Central memory CD8-positive, alpha-beta T cell (primary cell): ENCODE data around the gene ARHGAP5.

Experiments
- ATAC-seq: fragments of 150-1000 bp; cut with Tn5 transposase; replicated peaks from 2 replicates; pipeline ENCODE4 v1.10.0; 2022; ENCODE audit warnings: mild to moderate bottlenecking, moderate FRiP score, moderate number of reproducible peaks; ENCODE audit not compliant: poor library complexity, severe bottlenecking; ENCODE audit errors: extremely low read depth
- DNase-seq, 2 donors: peaks; one replicate each; pipeline ENCODE4 v3.0.0; 2021; ENCODE audit warnings: low spot score in 2 of 2
- H3K27ac Mint-ChIP-seq: one replicate; pipeline ENCODE4 v1.8.0; 2022; ENCODE audit warnings: low read depth, mild to moderate bottlenecking, moderate library complexity, mixed read lengths
- H3K27me3 Mint-ChIP-seq: one replicate; pipeline ENCODE4 v1.8.0; 2022; ENCODE audit warnings: mixed read lengths
- H3K36me3 Mint-ChIP-seq: one replicate; pipeline ENCODE4 v1.8.0; 2022; ENCODE audit warnings: mild to moderate bottlenecking, moderate library complexity, mixed read lengths; ENCODE audit not compliant: insufficient read depth
- H3K4me1 Mint-ChIP-seq: one replicate; pipeline ENCODE4 v1.8.0; 2022; ENCODE audit warnings: mixed read lengths
- H3K4me3 Mint-ChIP-seq: one replicate; pipeline ENCODE4 v1.8.0; 2022; ENCODE audit warnings: mild to moderate bottlenecking, moderate library complexity, mixed read lengths
- H3K9me3 Mint-ChIP-seq: one replicate; pipeline ENCODE4 v1.8.0; 2022; ENCODE audit warnings: mixed read lengths

Gene ARHGAP5

DNA sequence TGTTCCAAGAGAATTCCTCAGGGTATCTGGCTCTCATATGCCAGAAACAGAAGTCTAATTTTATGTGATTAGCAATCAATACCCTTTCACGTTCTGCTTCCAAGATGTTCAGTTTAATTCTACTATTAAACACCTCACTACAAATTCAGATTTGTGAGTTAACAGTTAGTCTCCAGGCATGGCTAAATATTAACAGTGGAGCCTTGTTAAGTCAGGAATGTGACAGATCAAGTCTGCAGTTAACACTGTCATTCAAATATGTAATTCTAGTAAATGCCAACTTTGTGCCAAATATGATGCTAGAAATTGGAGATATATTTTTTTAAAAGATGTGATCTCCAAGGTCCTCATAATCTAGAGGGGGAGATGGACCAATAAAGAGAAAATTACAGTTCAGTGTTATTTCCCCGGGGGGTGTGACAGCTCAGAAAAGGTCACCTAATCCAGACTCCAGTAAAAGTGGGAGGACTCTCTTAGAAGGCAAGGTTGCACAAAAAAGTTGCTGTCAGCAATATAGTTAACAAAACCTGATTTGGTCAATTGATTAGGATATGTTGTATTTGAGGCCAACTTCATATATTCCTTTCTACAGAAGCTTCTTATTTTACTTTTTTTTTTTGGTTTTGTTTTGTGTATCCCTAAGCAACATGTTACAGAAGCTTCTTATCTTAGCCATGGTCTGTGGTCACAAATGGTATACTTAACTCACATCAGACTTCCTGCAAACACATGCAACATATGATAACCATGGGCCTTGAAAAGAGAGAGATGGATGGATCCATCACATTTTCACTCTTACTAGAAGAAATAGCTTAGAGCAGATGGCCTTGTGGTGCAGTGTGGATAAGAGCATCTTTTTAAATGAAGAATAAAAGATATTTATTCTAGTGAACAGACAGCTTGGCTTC lies 106.3 kb downstream of the ARHGAP5 start:
- DNase-seq (no peak), ATAC-seq (no peak)
- Mint-ChIP-seq H3K27ac (no peak overlapping the region), H3K36me3 (peaks cover 1% of the 10 kb centered on the region), H3K4me1 (peaks cover 4% of the 10 kb centered on the region), H3K27me3 (peaks cover 68% of the 10 kb centered on the region), H3K9me3 (peaks cover 13% of the 10 kb centered on the region), H3K4me3 (no peak overlapping the region)

DNA sequence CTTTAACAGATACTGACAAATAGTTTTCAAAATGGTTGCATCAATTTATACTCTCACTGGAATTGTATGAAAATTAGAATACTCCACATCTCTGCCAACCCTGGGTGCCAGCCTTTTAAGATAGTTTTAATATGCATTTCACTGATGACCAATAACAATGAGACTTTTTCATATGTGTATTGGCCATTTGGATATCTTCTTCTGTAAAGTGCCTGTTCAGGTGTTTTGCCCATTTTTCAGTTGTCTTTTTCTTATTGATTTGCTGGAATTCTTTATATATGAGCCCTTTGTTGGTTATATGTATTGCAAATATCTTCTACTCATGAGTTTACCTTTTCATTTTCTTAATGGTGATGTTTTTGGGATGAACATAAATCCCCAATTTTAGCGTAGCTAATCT lies 108.0 kb downstream of the ARHGAP5 start:
- no peak for DNase-seq
- Mint-ChIP-seq H3K27me3 (peaks cover 51% of the 10 kb centered on the region), H3K4me1 (peaks cover 4% of the 10 kb centered on the region), H3K9me3 (peaks cover 13% of the 10 kb centered on the region), H3K36me3 (peaks cover 1% of the 10 kb centered on the region), H3K27ac (no peak overlapping the region), H3K4me3 (no peak overlapping the region)
- no peak for ATAC-seq

DNA sequence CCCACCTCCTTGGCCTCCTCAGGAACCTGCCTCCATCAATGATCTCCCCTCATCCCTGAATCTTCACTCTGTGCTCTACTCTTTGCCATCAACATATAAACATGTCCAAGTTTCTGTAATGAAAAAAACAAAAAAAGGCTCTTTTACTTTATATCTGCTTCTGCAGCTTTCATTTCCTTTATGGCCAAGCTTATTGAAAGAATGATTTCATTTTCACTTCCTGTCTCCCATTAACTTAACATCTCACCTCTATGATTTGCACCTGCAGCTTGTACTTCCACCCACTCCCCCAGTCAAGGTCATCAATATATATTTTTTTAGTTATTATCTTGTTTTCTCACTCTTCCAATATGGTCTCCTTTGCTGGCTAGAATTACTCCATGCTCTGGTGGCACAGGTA lies 109.1 kb downstream of the ARHGAP5 start:
- Mint-ChIP-seq H3K9me3 (peaks cover 13% of the 10 kb centered on the region), H3K27me3 (peaks cover 40% of the 10 kb centered on the region), H3K36me3 (peaks cover 1% of the 10 kb centered on the region), H3K27ac (no peak overlapping the region), H3K4me3 (no peak overlapping the region), H3K4me1 (peaks cover 4% of the 10 kb centered on the region)
- no peak for DNase-seq
- no peak for ATAC-seq

DNA sequence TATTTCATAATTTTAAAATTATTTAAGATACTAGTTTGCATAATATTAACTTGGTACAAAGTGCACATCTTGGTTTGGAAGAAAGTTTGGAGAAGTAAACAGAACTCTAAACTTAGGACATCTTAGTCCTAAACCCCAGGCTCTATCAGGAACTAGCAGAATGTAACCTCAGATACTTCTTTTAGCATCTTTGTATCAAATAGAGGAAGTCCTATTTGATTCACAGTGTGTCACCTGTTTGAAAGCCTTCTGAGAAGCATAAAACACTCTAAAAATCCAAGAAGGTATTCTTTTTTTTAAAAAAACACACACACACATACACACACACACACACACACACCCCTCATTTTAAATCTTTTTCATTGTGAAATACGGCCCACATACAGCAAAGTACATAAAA lies 112.7 kb downstream of the ARHGAP5 start:
- no peak for ATAC-seq
- no peak overlapping the region for H3K4me3 Mint-ChIP-seq
- DNase-seq = no peak
- no peak overlapping the region for H3K27ac Mint-ChIP-seq
- H3K9me3 Mint-ChIP-seq = peaks cover 13% of the 10 kb centered on the region
- no peaks in the 10 kb centered on the region for H3K36me3 Mint-ChIP-seq
- H3K27me3 Mint-ChIP-seq = peaks cover 36% of the 10 kb centered on the region
- peaks cover 4% of the 10 kb centered on the region for H3K4me1 Mint-ChIP-seq

DNA sequence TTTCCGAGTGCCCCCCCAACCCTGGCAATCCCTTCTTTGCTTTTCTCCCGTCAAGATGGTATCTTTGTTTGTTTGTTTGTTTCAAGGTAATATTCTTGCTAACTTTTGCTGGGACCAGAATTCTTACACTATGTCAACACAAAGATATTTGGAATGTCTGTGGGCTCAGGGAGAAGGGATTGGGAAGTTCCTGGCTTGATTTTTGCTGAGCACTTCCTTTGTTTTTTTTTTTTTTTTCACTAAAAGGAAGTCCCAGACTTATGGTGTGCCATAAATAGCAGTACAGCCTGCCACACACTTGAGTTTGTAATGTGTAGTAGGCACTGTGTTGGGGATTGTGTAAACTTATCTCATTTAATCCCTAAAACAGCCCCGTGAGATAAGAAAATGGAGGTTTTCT lies 113.6 kb downstream of the ARHGAP5 start:
- DNase-seq (no peak), ATAC-seq (no peak)
- Mint-ChIP-seq H3K27me3 (peaks cover 36% of the 10 kb centered on the region), H3K27ac (no peak overlapping the region), H3K9me3 (peaks cover 8% of the 10 kb centered on the region), H3K4me1 (peaks cover 4% of the 10 kb centered on the region), H3K4me3 (no peak overlapping the region), H3K36me3 (no peaks in the 10 kb centered on the region)

DNA sequence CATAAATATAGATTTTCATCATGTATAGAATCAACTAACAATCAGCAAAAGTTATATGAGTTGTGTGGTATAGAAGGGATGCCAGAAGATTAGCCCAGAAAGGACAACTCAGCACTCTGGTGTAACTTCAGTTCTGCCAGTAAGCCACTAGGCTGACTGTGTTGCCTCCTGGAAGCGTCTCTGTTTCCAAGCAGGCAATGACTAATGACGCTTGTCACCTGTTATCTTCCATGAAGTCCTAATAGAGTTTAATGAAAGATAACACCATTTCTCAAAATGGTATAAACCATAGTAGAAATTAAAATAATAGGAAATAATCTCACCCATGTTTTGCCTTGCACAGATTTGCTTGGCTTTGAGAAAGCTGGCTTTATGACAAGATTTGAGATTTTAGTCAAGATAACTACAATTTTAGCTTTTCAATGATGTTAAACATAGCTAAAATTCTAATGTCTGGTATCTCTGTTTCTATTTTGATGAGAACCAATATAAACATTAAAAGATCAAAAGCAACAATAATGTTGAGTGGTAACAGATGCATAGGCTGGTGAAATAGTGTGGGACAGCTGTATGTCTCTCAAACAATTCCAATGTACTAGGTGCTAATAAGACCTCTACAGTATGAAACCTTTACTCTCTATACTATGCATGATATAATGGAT lies 115.7 kb downstream of the ARHGAP5 start:
- DNase-seq (no peak), ATAC-seq (no peak)
- Mint-ChIP-seq H3K36me3 (no peaks in the 10 kb centered on the region), H3K4me3 (no peak overlapping the region), H3K27ac (no peak overlapping the region), H3K27me3 (peaks cover 29% of the 10 kb centered on the region), H3K4me1 (no peaks in the 10 kb centered on the region), H3K9me3 (no peaks in the 10 kb centered on the region)

DNA sequence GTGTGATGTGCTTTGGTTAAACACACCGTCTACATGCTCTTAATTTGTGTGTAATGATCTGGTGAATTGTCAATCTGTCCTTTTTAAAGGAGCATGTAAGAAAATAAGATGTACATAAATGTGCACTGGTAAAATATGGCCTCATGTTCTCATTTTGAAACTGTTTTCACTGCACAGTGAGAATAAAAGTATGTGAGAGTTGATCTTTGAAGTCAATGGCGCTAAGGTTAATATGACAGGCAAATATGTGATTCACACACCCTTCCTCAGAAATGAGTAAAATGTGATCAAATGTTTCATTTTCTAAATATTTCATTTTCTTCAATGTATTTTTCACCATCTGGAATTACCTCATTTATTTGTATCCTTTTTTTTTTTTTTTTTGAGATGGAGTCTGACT lies 116.4 kb downstream of the ARHGAP5 start:
- peaks cover 29% of the 10 kb centered on the region for H3K27me3 Mint-ChIP-seq
- H3K9me3 Mint-ChIP-seq = no peaks in the 10 kb centered on the region
- no peaks in the 10 kb centered on the region for H3K4me1 Mint-ChIP-seq
- H3K27ac Mint-ChIP-seq = no peak overlapping the region
- ATAC-seq (no peak), DNase-seq (no peak)
- no peaks in the 10 kb centered on the region for H3K36me3 Mint-ChIP-seq
- no peak overlapping the region for H3K4me3 Mint-ChIP-seq

DNA sequence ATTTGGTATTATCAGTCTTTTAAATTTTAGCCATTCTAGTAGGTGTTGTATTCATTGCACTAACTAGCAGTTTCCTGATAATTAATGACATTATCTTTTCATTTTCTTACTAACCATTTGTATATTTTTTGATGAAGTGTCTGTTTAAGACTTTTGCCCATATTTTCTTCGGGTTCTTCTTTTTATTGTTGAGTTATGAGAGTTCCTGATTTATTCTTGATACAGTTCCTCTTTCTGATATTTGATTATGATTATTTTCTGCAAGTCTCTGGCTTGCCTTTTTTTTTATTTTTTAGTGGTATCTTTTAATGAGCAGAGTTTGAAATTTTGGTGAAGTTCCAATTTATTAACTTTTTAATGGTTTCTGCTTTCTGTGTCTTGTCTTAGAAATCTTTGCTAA lies 118.5 kb downstream of the ARHGAP5 start:
- no peaks in the 10 kb centered on the region for H3K9me3 Mint-ChIP-seq
- H3K27ac Mint-ChIP-seq = no peak overlapping the region
- H3K27me3 Mint-ChIP-seq = peaks cover 29% of the 10 kb centered on the region
- DNase-seq = no peak
- no peak overlapping the region for H3K4me3 Mint-ChIP-seq
- no peaks in the 10 kb centered on the region for H3K36me3 Mint-ChIP-seq
- ATAC-seq = no peak
- H3K4me1 Mint-ChIP-seq = no peaks in the 10 kb centered on the region

DNA sequence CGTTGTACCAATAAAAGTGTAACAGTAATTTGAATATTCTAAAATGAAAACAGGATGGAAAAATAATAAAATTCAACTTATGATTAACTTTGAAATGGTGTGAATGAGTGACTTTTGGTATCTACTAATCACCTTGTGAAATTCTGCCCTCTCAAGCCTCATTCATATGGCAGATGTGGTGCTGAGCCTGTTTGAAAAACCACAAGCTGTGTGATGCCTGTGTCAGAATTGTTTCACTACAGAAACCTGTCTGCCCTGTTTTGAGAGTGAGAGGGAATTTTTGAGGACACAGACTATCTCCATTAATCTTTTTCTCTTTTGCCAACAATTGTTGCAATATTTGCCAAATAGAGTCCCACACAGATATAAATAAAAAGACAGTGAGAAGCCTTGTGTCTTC lies 120.8 kb downstream of the ARHGAP5 start:
- H3K27ac Mint-ChIP-seq = no peak overlapping the region
- H3K4me1 Mint-ChIP-seq = peaks cover 17% of the 10 kb centered on the region

DNA sequence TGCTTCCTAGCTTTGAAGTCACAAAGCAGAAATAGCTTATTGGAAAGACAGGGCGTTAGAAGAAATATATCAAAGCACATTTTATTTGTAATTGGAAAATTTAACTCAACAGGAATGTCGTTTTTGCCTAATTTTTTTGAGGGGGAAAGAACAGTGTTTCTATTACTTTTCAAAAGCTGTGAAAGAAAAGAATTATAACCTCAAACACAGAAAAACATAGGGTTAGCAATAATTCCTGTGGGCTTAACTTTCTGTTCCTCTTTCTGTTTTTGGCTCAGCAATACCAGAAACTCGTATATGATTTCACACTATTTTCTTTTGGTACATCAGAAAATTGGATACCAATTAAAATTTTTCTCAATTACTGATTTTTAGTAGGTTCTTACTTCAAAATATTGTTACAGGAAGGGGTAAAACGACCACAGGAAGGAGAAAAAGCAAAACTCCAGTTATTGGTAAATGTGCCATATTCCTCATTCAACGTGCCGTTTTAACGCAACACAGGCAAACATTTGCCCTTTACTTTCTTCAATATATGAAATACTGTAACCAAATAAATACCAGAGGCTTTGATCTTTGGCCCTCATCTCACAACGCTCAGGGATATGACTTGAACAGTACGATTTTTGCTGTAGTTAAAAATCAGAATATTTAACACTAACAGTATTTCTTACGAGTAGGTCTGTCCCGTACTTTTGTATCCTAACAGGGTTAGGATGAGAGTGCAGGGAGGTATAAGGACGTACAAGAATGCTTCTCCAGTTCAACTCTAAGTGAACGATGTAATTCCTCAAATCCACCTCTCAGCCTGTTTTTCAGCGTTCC lies 123.5 kb downstream of the ARHGAP5 start:
- H3K27me3 Mint-ChIP-seq = peaks cover 5% of the 10 kb centered on the region
- H3K4me1 Mint-ChIP-seq = peaks cover 32% of the 10 kb centered on the region
- peak overlapping the region; percentile 84 for H3K4me3 Mint-ChIP-seq
- peak overlapping the region; percentile 97 for H3K27ac Mint-ChIP-seq
- peaks cover 29% of the 10 kb centered on the region for H3K36me3 Mint-ChIP-seq
- no peaks in the 10 kb centered on the region for H3K9me3 Mint-ChIP-seq
- ATAC-seq = no peak
- DNase-seq = no peak

More for the DNA sequence above, 120.8 kb downstream of the ARHGAP5 start:
- H3K27me3 Mint-ChIP-seq = peaks cover 19% of the 10 kb centered on the region
- ATAC-seq (no peak), DNase-seq (no peak)
- no peaks in the 10 kb centered on the region for H3K9me3 Mint-ChIP-seq
- peaks cover 15% of the 10 kb centered on the region for H3K36me3 Mint-ChIP-seq
- H3K4me3 Mint-ChIP-seq = no peak overlapping the region

DNA sequence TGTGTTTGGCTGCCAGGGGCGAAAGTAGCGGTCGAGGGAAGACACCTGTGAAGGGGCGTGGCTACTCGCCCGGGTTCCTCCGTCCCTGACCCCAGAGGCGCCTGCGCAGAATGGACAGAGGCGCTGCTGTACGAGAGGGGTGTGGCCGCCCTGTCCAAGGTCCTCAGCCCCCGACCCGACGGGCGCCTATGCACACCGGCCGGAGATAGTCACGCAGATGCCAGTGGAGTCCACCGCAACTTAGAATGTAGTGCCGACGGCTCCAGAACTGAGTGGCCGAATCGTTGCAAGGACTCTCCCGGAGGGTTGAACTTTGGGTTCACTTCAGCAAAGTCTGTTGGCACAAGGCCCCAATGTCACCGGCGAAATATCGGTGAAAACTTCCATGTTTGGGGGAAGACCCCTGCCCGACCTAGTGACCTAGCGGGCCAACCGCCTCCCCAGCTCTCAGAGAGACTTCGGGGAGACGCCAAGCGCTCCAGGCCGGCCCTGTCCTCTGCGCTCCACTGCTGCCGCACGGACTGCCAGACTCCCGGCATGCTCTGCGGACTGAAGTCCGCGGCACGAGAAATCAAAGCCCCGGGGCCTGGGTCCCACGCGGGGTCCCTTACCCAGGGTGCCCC lies 124.2 kb downstream of the ARHGAP5 start:
- peaks cover 32% of the 10 kb centered on the region for H3K4me1 Mint-ChIP-seq
- no peaks in the 10 kb centered on the region for H3K9me3 Mint-ChIP-seq
- peaks cover 29% of the 10 kb centered on the region for H3K36me3 Mint-ChIP-seq
- peak overlapping the region; percentile 97 for H3K27ac Mint-ChIP-seq
- DNase-seq = peak; percentile 28 to 37
- peak overlapping the region; percentile 84 for H3K4me3 Mint-ChIP-seq
- no peaks in the 10 kb centered on the region for H3K27me3 Mint-ChIP-seq
- peak; percentile 16 for ATAC-seq

DNA sequence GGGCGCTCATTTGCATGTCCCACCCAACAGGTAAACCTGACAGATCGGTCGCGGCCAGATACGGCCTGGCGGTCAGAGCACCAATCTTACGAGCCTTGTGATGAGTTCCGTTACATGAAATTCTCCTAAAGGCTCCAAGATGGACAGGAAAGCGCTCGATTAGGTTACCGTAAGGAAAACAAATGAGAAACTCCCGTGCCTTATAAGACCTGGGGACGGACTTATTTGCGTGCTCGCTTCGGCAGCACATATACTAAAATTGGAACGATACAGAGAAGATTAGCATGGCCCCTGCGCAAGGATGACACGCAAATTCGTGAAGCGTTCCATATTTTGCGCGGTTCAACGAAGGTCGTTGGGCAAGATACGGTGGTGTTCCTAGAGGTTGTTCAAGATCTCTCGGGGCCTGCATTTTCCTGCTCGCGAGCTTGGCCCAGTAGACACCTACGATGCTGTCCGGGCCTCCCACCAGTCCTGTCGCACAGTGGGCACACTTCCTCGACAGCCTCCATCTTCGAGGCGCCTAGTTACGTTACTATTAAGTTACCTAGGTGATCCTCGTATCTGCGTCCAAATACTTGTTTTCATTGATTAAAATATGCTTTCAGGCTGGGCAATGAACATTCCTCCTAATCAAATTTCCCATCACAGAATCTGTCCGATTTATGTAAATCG lies 124.8 kb downstream of the ARHGAP5 start, which contains the start of gene RNU6-7:
Gene RNU6-7 (plus strand): TSS at position 230 of the 675 bp plus-strand sequence.
- Mint-ChIP-seq H3K27me3 (no peaks in the 10 kb centered on the region), H3K4me3 (peak within 1 kb of the TSS; percentile 84), H3K9me3 (no peaks in the 10 kb centered on the region), H3K27ac (peak within 1 kb of the TSS; percentile 97), H3K36me3 (peaks cover 29% of the 10 kb centered on the region), H3K4me1 (peaks cover 32% of the 10 kb centered on the region)
- DNase-seq (peak; percentile 21 to 45), ATAC-seq (no peak)
